ENCODE data around the gene SMTN. TPM values are rescaled to one million over a fixed set of nuclear protein-coding genes. Genes with fewer than 3 reads are reported as not detected.

SMTN gene
- total RNA-seq, 2 donors from 2014 or later: 35.5 to 50.1 TPM

- H3K4me1 ChIP-seq: peaks cover 33% of the 10 kb centered on the region
- ATAC-seq: peak; percentile 20
- WGBS, 2 donors: 17 to 37% methylated on average over 3 to 4 of the region's 4 CpGs
- peak overlapping the region; percentile 44 to 46 for H3K4me3 ChIP-seq
- H3K36me3 ChIP-seq (replicated peaks in 1 of 2; ENCODE audit: insufficient read depth in 1 of 2, low read depth in 2 of 2): no peaks in the 10 kb centered on the region
- TF ChIP-seq CTCF (IDR thresholded peaks at IDR 0.05): no peak
- TF ChIP-seq POLR2A (IDR thresholded peaks at IDR 0.05): no peak
- DNase-seq: no peak
- intact Hi-C loops (cut with DNase I): no loop called here
- H3K27me3 ChIP-seq: no peaks in the 10 kb centered on the region
- no peaks in the 10 kb centered on the region for H3K9me3 ChIP-seq
- H3K27ac ChIP-seq: peak overlapping the region; percentile 57 to 78 (median 68)
Measured at GRCh38 chr22:31123292-31123602, 42.1 kb downstream of the SMTN start.

GRCh38 chr22:31124290-31124689 lies 43.2 kb downstream of the SMTN start:
- DNase-seq (no peak), ATAC-seq (no peak)
- Histone ChIP-seq H3K36me3 (replicated peaks in 1 of 2; ENCODE audit: insufficient read depth in 1 of 2, low read depth in 2 of 2) (no peaks in the 10 kb centered on the region), H3K4me1 (peaks cover 28% of the 10 kb centered on the region), H3K27ac (no peak overlapping the region), H3K27me3 (no peaks in the 10 kb centered on the region), H3K4me3 (no peak overlapping the region), H3K9me3 (no peaks in the 10 kb centered on the region)
- TF ChIP-seq CTCF (IDR thresholded peaks at IDR 0.05): no peak
- TF ChIP-seq POLR2A (IDR thresholded peaks at IDR 0.05): no peak
- intact Hi-C loops (cut with DNase I): no loop called here
- 68 to 69% methylated on average over 3 of the region's 3 CpGs for WGBS, 2 donors

- DNase-seq: no peak
- intact Hi-C loops (cut with DNase I): no loop called here
- TF ChIP-seq CTCF (IDR thresholded peaks at IDR 0.05) (no peak), POLR2A (IDR thresholded peaks at IDR 0.05) (no peak)
- Histone ChIP-seq H3K4me1 (peaks cover 28% of the 10 kb centered on the region), H3K9me3 (no peaks in the 10 kb centered on the region), H3K27ac (no peak overlapping the region), H3K27me3 (no peaks in the 10 kb centered on the region), H3K4me3 (no peak overlapping the region), H3K36me3 (replicated peaks in 1 of 2; ENCODE audit: insufficient read depth in 1 of 2, low read depth in 2 of 2) (no peaks in the 10 kb centered on the region)
- no peak for ATAC-seq
- 86 to 92% methylated on average over 2 to 14 of the region's 14 CpGs for WGBS, 2 donors
Measured at GRCh38 chr22:31124811-31125465, 43.8 kb downstream of the SMTN start.

- intact Hi-C loops (cut with DNase I): no loop called here
- Histone ChIP-seq H3K4me3 (no peak overlapping the region), H3K27me3 (no peaks in the 10 kb centered on the region), H3K9me3 (no peaks in the 10 kb centered on the region), H3K27ac (no peak overlapping the region), H3K36me3 (replicated peaks in 1 of 2; ENCODE audit: insufficient read depth in 1 of 2, low read depth in 2 of 2) (no peaks in the 10 kb centered on the region), H3K4me1 (peaks cover 34% of the 10 kb centered on the region)
- DNase-seq (no peak), ATAC-seq (no peak)
- 74 to 81% methylated on average over 9 of the region's 12 CpGs for WGBS, 2 donors
- TF ChIP-seq POLR2A (IDR thresholded peaks at IDR 0.05) (no peak), CTCF (IDR thresholded peaks at IDR 0.05) (no peak)
Measured at GRCh38 chr22:31125521-31126117, 44.5 kb downstream of the SMTN start.

Measured in body of pancreas (tissue), 4 donors.